SK-N-MC (cell line): ENCODE measurements around the gene BCL10.

ENCODE experiments used
- DNase-seq: peaks from one replicate; pipeline ENCODE4 v3.0.0-alpha.2; 2011; ENCODE audit warnings: low read depth, low spot score
- H3K27ac ChIP-seq: fragments of 200-600 bp; sonication (generic); 2 replicates; pipeline ENCODE4 v1.5.1; 2016; ENCODE audit warnings: mixed run types
- H3K36me3 ChIP-seq: fragments of 200-600 bp; sonication (generic); 2 replicates; pipeline ENCODE4 v1.6.1; 2017; ENCODE audit warnings: antibody characterized with exemption, low read length, mixed read lengths; ENCODE audit not compliant: insufficient read depth
- H3K4me3 ChIP-seq: fragments of 200-600 bp; sonication (generic); 2 replicates; pipeline ENCODE4 v1.5.1; 2016
- H3K9ac ChIP-seq: fragments of 200-600 bp; sonication (generic); 2 replicates; pipeline ENCODE4 v1.8.0; 2017; ENCODE audit warnings: mixed run types, mixed read lengths; ENCODE audit not compliant: insufficient read length
- H3K9me3 ChIP-seq: fragments of 200-600 bp; sonication (generic); 2 replicates; pipeline ENCODE4 v1.6.1; 2017; ENCODE audit warnings: low read depth, mild to moderate bottlenecking, antibody characterized with exemption, low read length, moderate library complexity, mixed read lengths
- EZH2 ChIP-seq: fragments of 200-600 bp; sonication (generic); IDR thresholded peaks from one replicate; pipeline ENCODE4 v1.6.1; 2017; ENCODE audit warnings: antibody characterized with exemption
- FOXP2 ChIP-seq: optimal IDR thresholded peaks from 2 replicates; pipeline ENCODE3; 2011; ENCODE audit warnings: mild to moderate bottlenecking, moderate library complexity; ENCODE audit not compliant: insufficient read depth; ENCODE audit errors: extremely low read length, control extremely low read depth
- POLR2AphosphoS5 ChIP-seq: IDR thresholded peaks from 2 replicates; pipeline ENCODE4 v1.6.1; 2012; ENCODE audit warnings: mild to moderate bottlenecking, low read depth, low read length, borderline replicate concordance

BCL10 gene

DNA sequence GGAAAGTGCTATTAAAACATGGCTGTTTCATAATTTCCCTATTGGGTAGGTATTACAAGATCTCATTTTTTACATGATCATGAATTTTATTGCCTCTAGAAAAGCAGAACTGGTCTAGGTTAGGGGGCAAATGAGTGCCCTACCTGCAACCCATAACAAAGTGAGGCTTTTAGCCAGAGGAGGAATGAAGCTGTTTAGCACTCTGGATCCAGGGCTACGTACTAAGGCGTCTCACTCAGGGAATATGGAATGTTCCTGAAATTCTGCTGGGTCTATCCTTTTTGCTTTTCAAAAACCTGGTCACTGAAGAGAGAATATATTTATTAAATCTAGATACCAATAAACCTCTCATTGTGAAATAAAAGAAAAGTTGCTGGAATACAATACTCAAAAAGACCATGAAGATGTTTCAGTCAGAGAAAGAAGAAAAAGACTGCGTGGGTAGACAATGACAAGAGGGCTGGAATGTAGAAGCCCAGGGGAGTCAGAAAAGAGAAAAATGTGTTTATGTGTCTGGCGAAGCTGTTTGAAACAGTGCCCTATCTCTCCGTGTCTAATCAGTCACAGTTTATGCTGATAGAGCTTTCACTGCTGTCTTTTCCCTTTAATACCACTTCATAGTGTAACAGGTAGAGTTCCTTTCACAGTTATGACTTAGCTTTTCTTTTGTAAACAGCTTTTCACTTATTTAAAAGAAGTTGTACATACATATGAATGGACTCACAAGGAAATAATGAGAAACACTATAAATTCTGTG, 50.6 kb downstream of the BCL10 start:
- peak overlapping the region; percentile 46 for H3K9ac ChIP-seq
- TF ChIP-seq EZH2 (no peak), FOXP2 (peak; percentile 22)
- DNase-seq: no peak
- H3K4me3 ChIP-seq: peak overlapping the region; percentile 56
- peak overlapping the region; percentile 51; the same call in 1 of the 2 replicates for H3K27ac ChIP-seq
- H3K36me3 ChIP-seq: no peaks in the 10 kb centered on the region
- H3K9me3 ChIP-seq: no peaks in the 10 kb centered on the region

DNA sequence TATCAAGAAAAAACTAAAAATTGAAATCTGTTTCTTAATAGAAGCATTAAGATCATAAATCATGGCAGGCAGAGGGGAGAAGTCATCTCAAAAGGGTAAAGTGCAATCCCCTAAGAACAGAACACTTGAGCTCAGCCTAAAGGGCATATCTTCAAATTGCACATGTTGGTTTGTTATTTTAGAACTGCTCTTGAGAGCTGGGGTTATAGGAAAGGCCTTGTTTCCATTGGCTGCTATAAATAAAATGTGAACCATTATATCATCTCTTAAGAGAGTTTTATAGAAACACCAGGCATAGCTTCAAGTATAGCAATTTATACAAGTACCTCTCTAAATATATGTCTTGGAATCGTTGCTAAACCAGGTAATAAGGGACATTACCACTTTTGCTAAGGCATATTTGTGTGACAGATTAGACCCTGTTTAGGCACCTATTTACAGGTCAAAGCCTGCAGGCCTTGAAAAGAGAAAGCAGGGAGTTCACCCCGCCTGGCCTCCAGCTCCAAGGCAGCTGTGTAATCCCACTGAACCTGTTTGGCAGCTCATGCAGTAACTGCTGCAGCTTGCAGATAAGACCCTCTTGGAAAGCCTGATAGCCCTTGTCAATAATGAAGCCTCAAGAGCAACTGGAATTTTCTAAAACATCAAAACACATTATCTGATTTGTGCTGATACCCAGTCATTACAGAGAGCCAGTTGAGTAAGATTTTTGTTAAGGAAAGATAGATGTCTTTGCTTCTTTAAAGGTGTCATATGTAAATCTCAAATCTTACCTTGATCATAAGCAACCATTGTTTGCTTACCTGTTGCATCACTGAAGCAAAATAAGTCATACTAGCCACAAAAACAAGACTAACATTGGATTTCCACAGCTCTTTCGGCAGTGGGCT, 51.5 kb downstream of the BCL10 start:
- DNase-seq: no peak
- no peak overlapping the region for H3K9ac ChIP-seq
- peak overlapping the region; percentile 56 for H3K4me3 ChIP-seq
- no peaks in the 10 kb centered on the region for H3K36me3 ChIP-seq
- H3K27ac ChIP-seq: peak overlapping the region; percentile 51; the same call in 1 of the 2 replicates
- H3K9me3 ChIP-seq: no peaks in the 10 kb centered on the region
- TF ChIP-seq FOXP2 (no peak), POLR2AphosphoS5 (no peak), EZH2 (no peak)

DNA sequence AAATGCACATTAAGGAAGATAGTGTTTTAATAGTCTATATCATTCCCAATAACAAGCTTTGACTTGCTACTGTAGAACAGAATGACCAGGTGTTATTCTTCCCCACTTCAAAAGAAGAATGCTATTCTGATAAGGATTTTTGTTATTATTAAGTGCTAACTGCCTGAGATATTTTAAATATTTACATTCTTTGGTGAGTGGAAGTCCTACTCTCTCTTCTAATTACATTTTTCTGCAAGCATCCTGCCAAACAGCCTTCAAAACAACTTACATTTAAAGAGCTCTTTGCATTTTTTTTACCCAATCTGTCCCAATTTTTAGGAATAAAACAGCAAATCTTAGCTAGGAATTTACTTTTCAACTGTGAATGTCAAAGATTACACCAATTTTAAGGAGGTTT, 52.1 kb downstream of the BCL10 start:
- Histone ChIP-seq H3K36me3 (no peaks in the 10 kb centered on the region), H3K9ac (no peak overlapping the region), H3K9me3 (no peaks in the 10 kb centered on the region), H3K27ac (no peak overlapping the region), H3K4me3 (no peak overlapping the region)
- no peak for TF ChIP-seq FOXP2
- no peak for TF ChIP-seq EZH2
- TF ChIP-seq POLR2AphosphoS5: no peak
- DNase-seq: no peak

DNA sequence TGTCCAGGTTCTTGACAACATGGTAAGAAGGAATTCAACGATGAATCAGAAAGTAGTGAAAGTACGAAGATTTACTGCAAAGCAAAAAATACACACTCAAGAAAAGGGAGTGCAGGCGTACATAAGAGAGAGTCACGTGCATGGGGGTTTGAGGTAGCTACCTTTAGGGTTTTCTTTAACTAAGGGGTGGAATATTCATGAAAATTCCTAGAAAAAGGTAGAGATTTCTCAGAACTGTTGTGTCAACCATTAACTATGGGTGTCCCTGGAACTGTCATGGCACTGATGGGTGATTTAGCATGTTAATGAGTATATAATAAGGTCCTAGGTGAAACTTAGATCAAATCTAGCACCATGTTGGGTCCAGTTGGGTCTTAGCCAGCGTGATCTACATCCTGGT, 53.1 kb downstream of the BCL10 start:
- no peak for TF ChIP-seq POLR2AphosphoS5
- no peak for TF ChIP-seq FOXP2
- no peak for TF ChIP-seq EZH2
- H3K4me3 ChIP-seq: no peak overlapping the region
- H3K27ac ChIP-seq: no peak overlapping the region
- no peaks in the 10 kb centered on the region for H3K9me3 ChIP-seq
- H3K36me3 ChIP-seq: no peaks in the 10 kb centered on the region
- H3K9ac ChIP-seq: no peak overlapping the region
- DNase-seq: no peak

DNA sequence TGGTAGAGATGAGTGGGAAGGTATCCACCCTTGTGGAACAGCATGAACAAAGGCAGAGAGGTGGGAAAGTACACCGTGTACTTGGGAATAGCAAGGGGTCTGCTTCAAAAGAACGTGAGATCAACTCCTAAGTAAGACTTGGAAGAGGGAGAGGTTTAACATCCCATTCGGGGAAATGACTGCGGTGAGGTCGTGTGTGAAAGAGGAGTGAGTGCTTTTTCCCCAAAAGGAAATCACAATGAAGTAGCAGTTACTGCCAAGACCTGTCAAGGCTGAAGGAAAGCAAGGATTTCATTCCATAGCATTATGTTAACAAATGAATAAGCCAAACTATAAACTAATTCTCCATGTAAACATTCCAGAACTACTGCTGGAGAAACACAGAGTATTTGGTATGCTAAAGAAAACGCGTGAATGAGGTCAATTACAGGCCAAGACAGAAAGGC, 55.7 kb downstream of the BCL10 start:
- TF ChIP-seq EZH2: no peak
- no peak for TF ChIP-seq FOXP2
- TF ChIP-seq POLR2AphosphoS5: no peak
- Histone ChIP-seq H3K36me3 (no peaks in the 10 kb centered on the region), H3K9me3 (no peaks in the 10 kb centered on the region), H3K4me3 (no peak overlapping the region), H3K9ac (no peak overlapping the region), H3K27ac (no peak overlapping the region)
- no peak for DNase-seq

DNA sequence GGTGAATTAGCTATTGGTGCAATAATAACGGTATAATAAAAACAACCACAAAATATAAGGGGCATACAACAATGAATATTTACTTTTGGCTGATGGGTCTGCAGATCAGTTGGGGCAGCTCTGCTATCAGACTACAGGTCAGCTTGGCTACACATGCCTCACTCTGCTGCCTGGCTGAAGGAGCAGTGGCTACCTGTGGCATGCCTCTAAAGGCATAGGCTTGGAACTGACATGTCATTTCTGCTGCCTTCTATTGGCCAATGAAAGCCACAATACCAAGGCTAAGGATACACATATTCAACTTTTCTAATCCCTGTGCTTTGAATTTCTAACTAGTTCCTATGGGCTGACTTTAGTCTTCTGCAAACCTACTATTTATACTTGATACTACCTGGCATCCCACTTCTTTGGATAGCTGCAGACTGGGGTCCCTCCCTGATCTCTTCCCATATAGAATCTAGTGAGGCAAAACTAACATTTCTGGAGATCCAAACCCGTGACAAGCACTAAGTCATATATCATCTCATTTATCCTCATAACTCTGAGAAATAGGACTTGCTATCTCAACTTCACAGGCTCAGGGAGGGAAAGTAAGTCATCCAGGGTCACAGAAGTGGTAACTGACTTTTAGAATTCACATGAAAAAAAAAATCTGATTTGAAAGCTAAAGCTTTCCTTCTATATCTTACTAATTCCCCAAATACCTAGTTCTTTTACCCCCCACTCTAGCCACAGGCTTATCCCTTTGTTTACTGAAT, 56.4 kb downstream of the BCL10 start:
- no peaks in the 10 kb centered on the region for H3K9me3 ChIP-seq
- no peak for DNase-seq
- no peak overlapping the region for H3K27ac ChIP-seq

DNA sequence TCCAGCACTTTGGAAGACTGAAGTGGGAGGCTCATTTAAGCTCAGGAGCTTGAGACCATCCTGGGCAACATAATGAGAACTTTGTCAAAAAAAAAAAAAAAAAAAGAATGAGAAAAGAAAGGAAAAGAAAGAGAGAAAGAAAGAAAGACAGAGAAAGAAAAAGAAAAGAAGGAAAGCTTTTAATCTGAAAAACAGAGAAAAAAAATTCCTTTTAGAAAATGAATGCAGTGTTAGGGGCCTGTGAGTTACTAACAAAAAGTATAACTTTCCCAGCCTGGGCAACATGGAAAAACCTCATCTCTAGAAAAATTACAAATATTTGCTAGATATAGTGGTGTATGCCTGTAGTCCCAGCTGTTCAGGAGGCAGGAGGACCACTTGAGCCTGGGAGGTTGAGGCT, 59.7 kb downstream of the BCL10 start:
- no peaks in the 10 kb centered on the region for H3K9me3 ChIP-seq
- DNase-seq: no peak
- TF ChIP-seq EZH2: no peak
- TF ChIP-seq POLR2AphosphoS5: no peak
- no peak for TF ChIP-seq FOXP2
- no peak overlapping the region for H3K9ac ChIP-seq
- no peak overlapping the region for H3K27ac ChIP-seq
- H3K4me3 ChIP-seq: no peak overlapping the region
- H3K36me3 ChIP-seq: no peaks in the 10 kb centered on the region

More for the DNA sequence above, 56.4 kb downstream of the BCL10 start:
- Histone ChIP-seq H3K4me3 (no peak overlapping the region), H3K9ac (no peak overlapping the region), H3K36me3 (no peaks in the 10 kb centered on the region)
- no peak for TF ChIP-seq POLR2AphosphoS5
- TF ChIP-seq EZH2: no peak
- TF ChIP-seq FOXP2: no peak
